PFSK-1 (cell line): ENCODE data around the gene WFDC1.

Source experiments
- POLR2AphosphoS5 ChIP-seq: IDR thresholded peaks from 2 replicates; pipeline ENCODE4 v1.6.1; 2012; ENCODE audit warnings: low read depth, mild to moderate bottlenecking, control low read depth, low read length, moderate library complexity
- TAF1 ChIP-seq: IDR thresholded peaks from 2 replicates; pipeline ENCODE4 v1.6.1; 2012; ENCODE audit warnings: low read length, control low read depth, borderline replicate concordance; ENCODE audit not compliant: insufficient read depth
- TF ChIP-seq, protein P1 (sequence below), 2 experiments: IDR thresholded peaks; 2 replicates each; pipeline versions ENCODE4 v1.6.1 to v1.8.0; 2011 to 2012; ENCODE audit warnings: low read depth in 2 of 2, low read length in 2 of 2, control low read depth in 1 of 2, inconsistent platforms in 1 of 2, mild to moderate bottlenecking in 1 of 2, moderate library complexity in 1 of 2; ENCODE audit not compliant: insufficient read depth in 1 of 2

DNA sequence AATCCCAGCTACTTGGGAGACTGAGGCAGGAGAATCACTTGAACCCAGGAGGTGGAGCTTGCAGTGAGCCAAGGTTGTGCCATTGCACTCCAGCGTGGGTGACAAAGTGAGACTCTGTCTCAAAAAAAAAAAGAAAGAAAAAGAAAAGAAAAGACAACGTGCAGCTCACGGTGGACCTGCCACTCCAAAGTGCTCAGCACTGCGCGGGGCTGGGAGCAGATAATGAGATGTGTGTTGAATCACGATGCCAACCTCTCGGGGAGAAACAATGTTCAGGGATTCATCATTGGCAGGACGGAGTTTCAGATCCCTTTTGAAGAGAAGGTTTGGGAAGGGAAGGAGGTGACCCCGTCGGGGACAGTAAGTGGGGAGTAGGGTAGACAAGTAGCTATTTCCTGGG, 19.2 kb downstream of the WFDC1 start:
- TF ChIP-seq, protein P1, sequence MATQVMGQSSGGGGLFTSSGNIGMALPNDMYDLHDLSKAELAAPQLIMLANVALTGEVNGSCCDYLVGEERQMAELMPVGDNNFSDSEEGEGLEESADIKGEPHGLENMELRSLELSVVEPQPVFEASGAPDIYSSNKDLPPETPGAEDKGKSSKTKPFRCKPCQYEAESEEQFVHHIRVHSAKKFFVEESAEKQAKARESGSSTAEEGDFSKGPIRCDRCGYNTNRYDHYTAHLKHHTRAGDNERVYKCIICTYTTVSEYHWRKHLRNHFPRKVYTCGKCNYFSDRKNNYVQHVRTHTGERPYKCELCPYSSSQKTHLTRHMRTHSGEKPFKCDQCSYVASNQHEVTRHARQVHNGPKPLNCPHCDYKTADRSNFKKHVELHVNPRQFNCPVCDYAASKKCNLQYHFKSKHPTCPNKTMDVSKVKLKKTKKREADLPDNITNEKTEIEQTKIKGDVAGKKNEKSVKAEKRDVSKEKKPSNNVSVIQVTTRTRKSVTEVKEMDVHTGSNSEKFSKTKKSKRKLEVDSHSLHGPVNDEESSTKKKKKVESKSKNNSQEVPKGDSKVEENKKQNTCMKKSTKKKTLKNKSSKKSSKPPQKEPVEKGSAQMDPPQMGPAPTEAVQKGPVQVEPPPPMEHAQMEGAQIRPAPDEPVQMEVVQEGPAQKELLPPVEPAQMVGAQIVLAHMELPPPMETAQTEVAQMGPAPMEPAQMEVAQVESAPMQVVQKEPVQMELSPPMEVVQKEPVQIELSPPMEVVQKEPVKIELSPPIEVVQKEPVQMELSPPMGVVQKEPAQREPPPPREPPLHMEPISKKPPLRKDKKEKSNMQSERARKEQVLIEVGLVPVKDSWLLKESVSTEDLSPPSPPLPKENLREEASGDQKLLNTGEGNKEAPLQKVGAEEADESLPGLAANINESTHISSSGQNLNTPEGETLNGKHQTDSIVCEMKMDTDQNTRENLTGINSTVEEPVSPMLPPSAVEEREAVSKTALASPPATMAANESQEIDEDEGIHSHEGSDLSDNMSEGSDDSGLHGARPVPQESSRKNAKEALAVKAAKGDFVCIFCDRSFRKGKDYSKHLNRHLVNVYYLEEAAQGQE (IDR thresholded peaks at IDR 0.05; ENCODE audit: insufficient read depth in 1 of 2, low read depth in 2 of 2, low read length in 2 of 2): no peak
- TF ChIP-seq TAF1: no peak
- no peak for TF ChIP-seq POLR2AphosphoS5
